ENCODE data around the gene SERPINB10.

SERPINB10 gene

DNA sequence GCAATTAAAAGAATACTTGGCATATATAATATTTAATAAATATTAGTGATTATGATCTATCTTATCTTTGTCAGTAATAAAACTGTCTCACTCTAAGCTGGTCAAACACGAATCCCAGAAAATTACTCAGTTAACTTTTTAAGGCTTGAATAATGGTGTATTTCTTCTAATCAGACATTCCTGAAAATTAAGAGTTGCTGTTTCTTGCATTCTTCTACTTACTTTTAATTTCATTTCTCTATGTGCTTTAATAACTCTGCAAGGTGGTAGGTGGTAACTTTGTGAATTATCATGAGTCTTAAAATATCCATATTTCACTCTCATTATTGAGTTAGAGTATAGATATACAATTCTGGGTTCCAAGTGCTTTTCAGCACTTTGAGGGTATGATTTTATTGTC, 3.1 kb upstream of the SERPINB10 start:
- no peak for TF ChIP-seq GABPA (IDR thresholded peaks at IDR 0.05; ENCODE audit: low read depth)
- TF ChIP-seq, protein P1, sequence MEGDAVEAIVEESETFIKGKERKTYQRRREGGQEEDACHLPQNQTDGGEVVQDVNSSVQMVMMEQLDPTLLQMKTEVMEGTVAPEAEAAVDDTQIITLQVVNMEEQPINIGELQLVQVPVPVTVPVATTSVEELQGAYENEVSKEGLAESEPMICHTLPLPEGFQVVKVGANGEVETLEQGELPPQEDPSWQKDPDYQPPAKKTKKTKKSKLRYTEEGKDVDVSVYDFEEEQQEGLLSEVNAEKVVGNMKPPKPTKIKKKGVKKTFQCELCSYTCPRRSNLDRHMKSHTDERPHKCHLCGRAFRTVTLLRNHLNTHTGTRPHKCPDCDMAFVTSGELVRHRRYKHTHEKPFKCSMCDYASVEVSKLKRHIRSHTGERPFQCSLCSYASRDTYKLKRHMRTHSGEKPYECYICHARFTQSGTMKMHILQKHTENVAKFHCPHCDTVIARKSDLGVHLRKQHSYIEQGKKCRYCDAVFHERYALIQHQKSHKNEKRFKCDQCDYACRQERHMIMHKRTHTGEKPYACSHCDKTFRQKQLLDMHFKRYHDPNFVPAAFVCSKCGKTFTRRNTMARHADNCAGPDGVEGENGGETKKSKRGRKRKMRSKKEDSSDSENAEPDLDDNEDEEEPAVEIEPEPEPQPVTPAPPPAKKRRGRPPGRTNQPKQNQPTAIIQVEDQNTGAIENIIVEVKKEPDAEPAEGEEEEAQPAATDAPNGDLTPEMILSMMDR (IDR thresholded peaks at IDR 0.05; ENCODE audit: insufficient read depth, low read length), result no peak
- no peak for TF ChIP-seq POLR2AphosphoS5 (IDR thresholded peaks at IDR 0.05; ENCODE audit: low read depth)
- TF ChIP-seq SPI1 (IDR thresholded peaks at IDR 0.05; ENCODE audit: borderline replicate concordance, low read depth), result no peak
- TF ChIP-seq, protein P2, sequence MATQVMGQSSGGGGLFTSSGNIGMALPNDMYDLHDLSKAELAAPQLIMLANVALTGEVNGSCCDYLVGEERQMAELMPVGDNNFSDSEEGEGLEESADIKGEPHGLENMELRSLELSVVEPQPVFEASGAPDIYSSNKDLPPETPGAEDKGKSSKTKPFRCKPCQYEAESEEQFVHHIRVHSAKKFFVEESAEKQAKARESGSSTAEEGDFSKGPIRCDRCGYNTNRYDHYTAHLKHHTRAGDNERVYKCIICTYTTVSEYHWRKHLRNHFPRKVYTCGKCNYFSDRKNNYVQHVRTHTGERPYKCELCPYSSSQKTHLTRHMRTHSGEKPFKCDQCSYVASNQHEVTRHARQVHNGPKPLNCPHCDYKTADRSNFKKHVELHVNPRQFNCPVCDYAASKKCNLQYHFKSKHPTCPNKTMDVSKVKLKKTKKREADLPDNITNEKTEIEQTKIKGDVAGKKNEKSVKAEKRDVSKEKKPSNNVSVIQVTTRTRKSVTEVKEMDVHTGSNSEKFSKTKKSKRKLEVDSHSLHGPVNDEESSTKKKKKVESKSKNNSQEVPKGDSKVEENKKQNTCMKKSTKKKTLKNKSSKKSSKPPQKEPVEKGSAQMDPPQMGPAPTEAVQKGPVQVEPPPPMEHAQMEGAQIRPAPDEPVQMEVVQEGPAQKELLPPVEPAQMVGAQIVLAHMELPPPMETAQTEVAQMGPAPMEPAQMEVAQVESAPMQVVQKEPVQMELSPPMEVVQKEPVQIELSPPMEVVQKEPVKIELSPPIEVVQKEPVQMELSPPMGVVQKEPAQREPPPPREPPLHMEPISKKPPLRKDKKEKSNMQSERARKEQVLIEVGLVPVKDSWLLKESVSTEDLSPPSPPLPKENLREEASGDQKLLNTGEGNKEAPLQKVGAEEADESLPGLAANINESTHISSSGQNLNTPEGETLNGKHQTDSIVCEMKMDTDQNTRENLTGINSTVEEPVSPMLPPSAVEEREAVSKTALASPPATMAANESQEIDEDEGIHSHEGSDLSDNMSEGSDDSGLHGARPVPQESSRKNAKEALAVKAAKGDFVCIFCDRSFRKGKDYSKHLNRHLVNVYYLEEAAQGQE (IDR thresholded peaks at IDR 0.05; ENCODE audit: insufficient replicate concordance, low read depth), result no peak
- no peak for DNase-seq (ENCODE audit: low read depth in 1 of 2, low spot score in 1 of 2)
- Histone ChIP-seq H3K27ac (replicated peaks) (peak overlapping the region; percentile 97), H3K27me3 (ENCODE audit: insufficient read depth, poor library complexity, severe bottlenecking) (no peaks in the 10 kb centered on the region), H3K4me3 (replicated peaks; ENCODE audit: insufficient read depth, low read length) (no peak overlapping the region)

DNA sequence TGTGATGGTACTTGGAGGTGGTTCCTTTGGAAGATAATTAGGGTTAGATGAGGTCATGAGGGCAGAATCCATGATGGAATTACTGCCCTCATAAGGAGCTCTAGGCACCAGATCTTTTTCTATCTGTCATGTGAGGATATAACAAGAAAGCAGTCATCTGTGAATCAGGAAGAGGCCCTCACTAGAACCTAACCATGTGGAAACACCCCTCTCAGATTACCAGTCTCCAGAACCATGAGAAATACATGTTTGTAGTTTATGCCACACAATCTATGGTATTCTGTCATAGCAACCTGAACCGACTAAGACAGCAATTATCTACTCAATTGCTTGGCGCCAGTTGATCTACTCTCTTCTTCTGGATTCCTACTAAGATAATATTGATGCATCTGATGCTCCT, 2.4 kb upstream of the SERPINB10 start:
- H3K27me3 ChIP-seq (ENCODE audit: insufficient read depth, poor library complexity, severe bottlenecking), result no peaks in the 10 kb centered on the region
- H3K27ac ChIP-seq (replicated peaks), result peak overlapping the region; percentile 97
- no peak overlapping the region for H3K4me3 ChIP-seq (replicated peaks; ENCODE audit: insufficient read depth, low read length)
- peak in 1 of 2 experiments; percentile 57 for DNase-seq (ENCODE audit: low read depth in 1 of 2, low spot score in 1 of 2)
- TF ChIP-seq, protein P1 (IDR thresholded peaks at IDR 0.05; ENCODE audit: insufficient read depth, low read length), result no peak
- TF ChIP-seq SPI1 (IDR thresholded peaks at IDR 0.05; ENCODE audit: borderline replicate concordance, low read depth) (no peak), GABPA (IDR thresholded peaks at IDR 0.05; ENCODE audit: low read depth) (no peak), POLR2AphosphoS5 (IDR thresholded peaks at IDR 0.05; ENCODE audit: low read depth) (no peak)
- TF ChIP-seq, protein P2 (IDR thresholded peaks at IDR 0.05; ENCODE audit: insufficient replicate concordance, low read depth), result no peak

DNA sequence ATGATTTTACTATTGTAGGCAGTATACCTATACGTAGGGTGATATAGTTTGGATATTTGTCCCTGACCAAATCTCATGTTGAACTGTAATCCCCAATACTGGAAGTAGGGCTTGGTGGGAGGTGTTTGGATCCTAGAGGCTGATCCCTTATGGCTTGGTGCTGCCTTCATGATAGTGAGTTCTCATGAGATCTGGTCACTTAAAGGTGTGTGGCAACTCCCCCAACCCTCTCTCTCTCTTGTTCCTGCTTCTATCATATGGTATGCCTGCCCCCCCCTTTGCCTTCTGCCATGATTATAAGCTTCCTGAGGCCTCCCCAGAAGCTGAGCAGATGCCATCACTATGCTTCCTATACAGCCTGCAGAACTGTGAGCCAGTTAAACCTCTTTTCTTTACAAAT, 1.7 kb upstream of the SERPINB10 start:
- Histone ChIP-seq H3K27me3 (ENCODE audit: insufficient read depth, poor library complexity, severe bottlenecking) (no peaks in the 10 kb centered on the region), H3K27ac (replicated peaks) (peak overlapping the region; percentile 97), H3K4me3 (replicated peaks; ENCODE audit: insufficient read depth, low read length) (no peak overlapping the region)
- TF ChIP-seq SPI1 (IDR thresholded peaks at IDR 0.05; ENCODE audit: borderline replicate concordance, low read depth) (no peak), POLR2AphosphoS5 (IDR thresholded peaks at IDR 0.05; ENCODE audit: low read depth) (no peak), GABPA (IDR thresholded peaks at IDR 0.05; ENCODE audit: low read depth) (no peak)
- TF ChIP-seq, protein P1 (IDR thresholded peaks at IDR 0.05; ENCODE audit: insufficient read depth, low read length), result no peak
- DNase-seq (ENCODE audit: low read depth in 1 of 2, low spot score in 1 of 2), result no peak

DNA sequence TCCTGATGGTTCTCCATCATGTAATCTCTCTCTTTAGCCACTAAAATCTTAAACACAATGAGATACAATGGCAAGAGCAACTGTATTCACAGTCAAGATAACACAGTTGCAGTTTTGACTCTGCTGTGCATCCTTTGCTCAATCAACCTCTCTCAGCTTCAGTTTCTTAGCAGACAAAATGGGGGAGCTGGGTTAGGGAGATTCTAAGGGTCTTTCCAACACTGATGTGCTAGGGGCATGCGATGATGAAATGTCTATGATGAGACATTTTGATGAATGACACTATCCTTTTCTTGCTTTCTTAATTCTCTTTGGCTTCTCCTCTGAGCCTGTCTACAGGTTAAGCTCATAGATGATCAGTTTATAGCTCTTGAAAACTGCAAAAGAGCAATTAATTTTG, 1.1 kb downstream of the SERPINB10 start:
- TF ChIP-seq POLR2AphosphoS5 (IDR thresholded peaks at IDR 0.05; ENCODE audit: low read depth) (0 out of 2 replicates have a peak, but pooled peaks have one; percentile 34), SPI1 (IDR thresholded peaks at IDR 0.05; ENCODE audit: borderline replicate concordance, low read depth) (no peak)
- no peaks in the 10 kb centered on the region for H3K27me3 ChIP-seq (ENCODE audit: insufficient read depth, poor library complexity, severe bottlenecking)

More for the DNA sequence above, 1.1 kb downstream of the SERPINB10 start:
- Histone ChIP-seq H3K4me3 (replicated peaks; ENCODE audit: insufficient read depth, low read length) (peak overlapping the region; percentile 55), H3K27ac (replicated peaks) (peak overlapping the region; percentile 97)
- DNase-seq (ENCODE audit: low read depth in 1 of 2, low spot score in 1 of 2), result no peak

All from HL-60 (cell line).